GM19463 (cell line): Measurements from ENCODE around the gene DNAJC13.
"Not testable (repeated sequence)": the region's sequence is repeated elsewhere in the genome, so short reads cannot be mapped to it uniquely, and the experiment has no call there.

Experiments
- ATAC-seq: cut with Tn5 transposase; IDR thresholded peaks from one replicate; pipeline ENCODE4 v1.9.1; 2021; ENCODE audit warnings: mild to moderate bottlenecking, moderate library complexity; ENCODE audit not compliant: unreplicated experiment

The DNAJC13 gene

DNA sequence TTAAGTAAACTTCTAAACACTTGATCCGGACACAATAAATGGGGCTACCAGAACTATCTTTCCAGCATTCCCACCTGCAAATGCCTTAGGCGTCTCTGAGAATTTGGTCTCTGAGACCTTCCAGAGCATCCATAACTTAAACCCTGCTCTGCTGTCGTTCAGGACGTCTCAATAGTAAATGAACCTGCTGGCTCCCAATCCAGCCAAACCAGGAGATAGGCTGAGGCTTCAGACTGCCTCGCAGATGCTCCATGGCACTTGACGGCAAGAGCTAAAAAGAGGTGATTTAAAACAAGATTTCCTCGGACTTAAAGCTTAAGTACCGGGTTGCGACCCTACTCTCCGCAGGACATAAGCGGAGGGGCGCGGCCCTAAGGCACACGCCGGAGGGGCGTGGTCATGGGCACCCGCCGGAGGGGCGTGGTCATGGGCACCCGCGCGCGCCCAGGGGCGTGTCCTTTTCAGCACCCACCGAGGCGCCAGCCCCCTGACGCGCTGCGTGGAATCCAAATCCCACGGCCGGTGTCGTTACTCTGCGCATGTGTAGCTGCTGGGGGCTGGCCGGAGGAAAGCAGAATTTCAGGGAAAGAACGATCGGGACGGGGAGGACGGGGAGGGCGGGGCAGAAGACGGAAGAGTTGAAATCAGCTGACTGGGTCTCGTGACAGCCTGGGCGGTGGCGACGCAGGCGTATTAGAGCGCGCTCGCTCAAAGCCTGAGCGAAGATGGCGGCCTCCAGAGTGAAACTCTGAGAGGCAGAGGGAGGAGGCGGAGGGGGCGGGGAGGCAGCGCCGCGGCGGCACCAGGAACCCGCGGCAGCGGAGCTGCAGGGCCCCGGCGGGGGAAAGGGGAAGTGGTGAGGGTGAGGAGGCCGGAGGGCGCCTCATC lies at the start of gene DNAJC13:
Gene DNAJC13 (plus strand): TSS at position 696 of the 888 bp plus-strand sequence. CDS start 17,049 bp downstream, outside the sequence.
- ATAC-seq, result peak; percentile 89

DNA sequence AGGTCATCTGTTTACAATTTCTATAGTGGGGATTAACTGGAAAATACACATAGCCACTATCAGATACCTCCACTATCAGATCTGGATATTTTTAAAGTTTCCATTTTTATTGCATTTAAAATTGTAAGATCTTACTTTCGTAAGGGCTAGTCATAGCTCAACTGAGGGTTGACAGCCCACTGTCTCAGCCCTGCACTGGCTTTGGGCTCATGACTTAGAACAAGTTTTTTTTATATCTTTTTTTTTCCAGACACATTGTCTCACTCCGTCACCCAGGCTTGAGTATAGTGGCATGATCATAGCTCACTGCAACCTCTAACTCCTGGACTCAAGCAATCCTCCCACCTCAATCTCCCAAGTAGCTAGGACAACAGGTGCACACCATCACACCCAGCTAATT lies 48.8 kb upstream of the DNAJC13 start:
- no peak for ATAC-seq

DNA sequence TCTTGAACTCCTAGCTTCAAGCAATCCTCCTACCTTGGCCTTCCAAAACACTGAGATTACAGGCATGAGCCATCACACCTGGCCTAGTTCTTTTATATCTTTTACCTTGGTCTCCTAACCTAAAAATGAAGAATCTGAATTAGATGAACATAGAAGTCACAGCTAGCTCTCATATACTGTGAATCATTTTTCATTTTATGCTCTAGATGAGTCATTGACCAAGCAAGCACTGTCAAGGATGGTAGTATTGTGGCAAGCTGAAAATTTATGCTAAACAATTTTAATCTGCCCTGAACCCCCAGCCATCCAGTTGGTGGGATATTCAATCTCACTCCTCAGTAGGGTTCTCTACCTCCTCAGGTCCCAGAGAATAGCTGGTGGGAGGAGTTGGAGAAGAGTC lies 48.3 kb upstream of the DNAJC13 start:
- no peak for ATAC-seq

DNA sequence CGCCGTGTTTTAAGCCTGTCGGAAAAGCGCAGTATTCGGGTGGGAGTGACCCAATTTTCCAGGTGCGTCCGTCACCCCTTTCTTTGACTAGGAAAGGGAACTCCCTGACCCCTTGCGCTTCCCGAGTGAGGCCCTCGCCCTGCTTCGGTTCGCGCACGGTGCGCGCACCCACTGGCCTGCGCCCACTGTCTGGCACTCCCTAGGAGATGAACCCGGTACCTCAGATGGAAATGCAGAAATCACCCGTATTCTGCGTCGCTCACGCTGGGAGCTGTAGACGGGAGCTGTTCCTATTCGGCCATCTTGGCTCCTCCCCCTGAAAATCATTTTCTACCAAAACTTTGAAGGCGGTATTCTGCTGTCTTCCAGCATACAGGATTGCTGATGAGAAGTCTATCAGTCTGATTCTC lies 40.4 kb upstream of the DNAJC13 start:
- not testable (repeated sequence) for ATAC-seq

DNA sequence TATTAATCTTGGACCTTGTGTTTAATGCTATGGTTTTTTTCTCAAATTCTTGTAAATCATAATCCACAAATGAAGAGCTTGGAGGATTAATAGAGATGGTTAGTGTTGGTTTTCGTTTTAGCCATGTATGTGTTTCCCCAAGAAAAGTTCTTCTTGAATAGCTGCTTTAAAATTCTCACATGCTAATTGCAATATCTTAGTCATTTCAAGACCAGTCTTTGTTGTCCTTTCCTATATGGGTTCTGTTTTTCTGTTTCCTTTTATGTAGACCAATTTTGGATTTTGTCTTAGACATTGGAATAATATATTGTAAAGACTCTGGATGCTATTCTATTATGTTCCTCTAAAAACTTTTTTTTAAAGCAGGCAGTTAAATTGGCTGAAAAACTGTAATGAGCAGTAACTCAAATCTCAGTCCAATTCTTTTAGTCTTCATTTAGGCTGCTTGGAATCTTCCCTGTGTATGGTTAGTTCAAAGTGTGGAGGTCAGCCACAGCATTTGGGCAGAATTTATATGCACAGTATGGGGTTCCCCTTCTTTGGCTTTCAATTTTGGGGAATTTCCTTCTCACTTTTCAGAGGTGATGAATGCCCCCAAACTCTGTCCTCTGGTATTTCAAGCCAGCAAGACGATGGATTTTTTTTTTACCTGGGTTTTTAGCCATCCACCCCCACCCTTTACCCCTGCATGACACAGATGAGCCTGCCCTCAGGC lies 39.1 kb upstream of the DNAJC13 start:
- peak; percentile 48 for ATAC-seq

- ATAC-seq, result no peak
These were observed 38.5 kb upstream of the DNAJC13 start for GRCh38 chr3:132378846-132379245.

DNA sequence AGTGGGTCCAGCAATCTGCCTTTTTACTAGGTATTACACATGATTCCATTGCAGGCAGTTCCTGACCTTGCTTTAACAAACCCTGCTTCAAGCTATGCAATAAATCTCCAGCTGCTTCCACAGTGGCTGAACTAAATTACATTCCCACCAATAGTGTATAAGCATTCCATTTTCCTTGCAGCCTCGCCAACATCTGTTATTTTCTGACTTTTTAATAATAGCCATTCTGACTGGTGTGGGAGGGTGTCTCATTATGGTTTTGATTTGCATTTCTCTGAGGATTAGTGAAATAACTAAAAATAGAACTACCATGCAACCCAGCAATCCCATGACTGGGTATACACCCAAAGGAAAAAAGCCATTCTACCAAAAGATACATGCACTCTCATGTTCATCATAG lies 36.4 kb upstream of the DNAJC13 start:
- no peak for ATAC-seq

DNA sequence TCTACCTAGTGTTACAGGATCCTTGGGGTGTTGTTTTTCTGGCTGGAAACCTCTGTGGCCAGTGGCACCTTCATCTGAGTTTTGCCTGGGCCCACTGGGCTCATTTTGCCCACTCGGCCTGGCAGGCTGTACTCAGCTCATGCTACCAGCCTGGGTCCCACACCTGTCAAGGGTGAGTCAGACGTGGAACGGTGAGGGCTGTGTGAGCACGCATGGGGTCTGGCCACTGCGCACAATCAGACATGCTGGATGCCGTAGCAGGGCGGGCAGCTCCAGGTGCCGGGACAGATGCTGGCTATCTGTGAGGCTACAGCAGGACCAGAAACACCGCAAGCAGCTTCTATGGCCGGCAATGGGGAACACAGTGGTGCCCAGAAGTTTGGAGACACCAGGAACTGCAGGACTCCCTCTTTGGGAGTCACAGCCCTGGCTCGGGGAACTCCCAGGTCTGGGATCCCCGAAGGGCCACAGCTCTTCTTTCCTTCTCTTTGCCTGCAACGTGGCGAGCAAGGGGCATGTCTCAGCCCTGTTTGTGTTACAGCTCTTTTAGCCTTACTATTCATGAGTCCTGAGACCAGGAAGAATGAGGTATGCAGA lies 35.9 kb upstream of the DNAJC13 start:
- no peak for ATAC-seq

DNA sequence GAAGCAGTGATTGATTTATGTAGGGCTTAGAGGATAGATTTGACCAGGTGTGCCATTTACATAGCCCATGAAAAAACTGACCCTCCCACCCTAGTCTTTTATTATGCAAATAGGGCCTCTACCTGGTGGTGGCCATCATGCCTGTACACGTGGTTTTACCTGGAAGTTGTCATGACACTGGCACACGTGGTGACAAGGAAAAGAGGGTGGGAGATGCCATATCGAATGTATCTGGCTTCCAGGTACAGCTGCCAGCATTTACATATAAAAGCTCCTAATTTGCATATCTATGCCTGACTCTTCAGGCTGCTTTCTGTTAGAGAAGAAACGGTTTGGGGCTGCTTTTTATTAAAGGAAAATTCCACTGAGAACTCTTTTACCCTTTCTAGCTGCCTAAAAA lies 35.0 kb upstream of the DNAJC13 start:
- no peak for ATAC-seq

DNA sequence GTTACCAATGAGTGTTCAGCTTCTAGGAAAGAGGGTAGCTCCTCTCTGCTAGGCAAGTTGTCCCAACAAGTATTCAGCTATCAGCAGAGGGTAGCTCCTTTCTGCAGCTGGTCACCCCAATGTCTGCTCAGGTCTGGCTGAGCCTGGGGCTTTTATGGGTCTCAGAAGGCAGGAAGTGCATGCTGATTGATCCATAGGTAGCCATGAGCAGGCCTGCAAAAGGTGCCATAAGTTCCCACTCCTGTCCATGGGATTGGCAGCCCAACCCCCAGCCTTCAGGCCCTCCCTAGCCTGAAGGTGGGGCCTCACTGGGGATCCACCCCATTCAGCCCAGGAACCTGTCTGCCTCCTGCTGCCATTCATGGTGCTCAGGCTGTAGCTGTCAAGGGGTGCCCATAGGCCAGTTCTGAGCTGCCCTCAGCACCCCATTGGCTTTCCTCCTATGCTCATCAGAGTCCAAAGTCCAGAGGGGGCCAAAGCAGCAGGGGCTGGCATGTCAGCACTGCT lies 34.6 kb upstream of the DNAJC13 start:
- no peak for ATAC-seq

- ATAC-seq, result no peak
These were observed 31.0 kb upstream of the DNAJC13 start for GRCh38 chr3:132386259-132386658.

- not testable (repeated sequence) for ATAC-seq
These were observed 24.6 kb upstream of the DNAJC13 start for GRCh38 chr3:132392675-132393074.

- ATAC-seq, result no peak
These were observed 23.0 kb upstream of the DNAJC13 start for GRCh38 chr3:132394320-132394719.

- no peak for ATAC-seq
These were observed 22.2 kb upstream of the DNAJC13 start for GRCh38 chr3:132395126-132395525.

DNA sequence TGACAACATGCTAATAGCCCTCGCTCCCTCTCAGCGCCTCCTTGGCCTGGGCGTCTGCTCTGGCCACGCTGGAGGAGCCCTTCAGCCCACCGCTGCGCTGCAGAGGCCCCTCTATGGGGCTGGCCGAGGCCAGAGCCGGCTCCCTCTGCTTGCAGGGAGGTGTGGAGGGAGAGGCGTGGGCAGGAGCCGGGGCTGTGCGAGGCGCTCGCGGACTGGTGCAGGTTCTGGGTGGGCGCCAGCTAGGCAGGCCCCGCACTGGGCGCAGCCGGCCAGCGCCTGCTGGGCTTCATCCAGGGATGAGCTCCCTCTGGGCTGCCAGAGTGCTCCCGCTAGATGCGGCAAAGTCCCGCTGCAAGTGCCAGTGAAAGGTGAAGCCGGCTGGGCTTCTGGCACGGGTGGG lies 21.0 kb upstream of the DNAJC13 start:
- no peak for ATAC-seq

DNA sequence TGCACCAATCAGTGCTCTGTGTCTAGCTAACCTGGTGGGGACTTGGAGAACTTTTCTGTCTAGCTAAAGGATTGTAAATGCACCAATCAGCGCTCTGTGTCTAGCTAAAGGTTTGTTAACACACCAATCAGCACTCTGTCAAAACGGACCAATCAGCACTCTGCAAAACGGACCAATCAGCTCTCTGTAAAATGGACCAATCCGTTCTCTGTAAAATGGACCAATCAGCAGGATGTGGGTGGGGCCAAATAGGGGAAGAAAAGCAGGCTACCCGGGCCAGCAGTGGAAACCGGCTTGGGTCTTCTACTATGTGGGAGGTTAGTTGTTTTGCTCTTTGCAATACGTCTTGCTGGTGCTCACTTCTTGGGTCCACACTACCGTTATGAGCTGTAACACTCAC lies 20.5 kb upstream of the DNAJC13 start:
- not testable (repeated sequence) for ATAC-seq

- no peak for ATAC-seq
These were observed 18.0 kb upstream of the DNAJC13 start for GRCh38 chr3:132399054-132399929.

DNA sequence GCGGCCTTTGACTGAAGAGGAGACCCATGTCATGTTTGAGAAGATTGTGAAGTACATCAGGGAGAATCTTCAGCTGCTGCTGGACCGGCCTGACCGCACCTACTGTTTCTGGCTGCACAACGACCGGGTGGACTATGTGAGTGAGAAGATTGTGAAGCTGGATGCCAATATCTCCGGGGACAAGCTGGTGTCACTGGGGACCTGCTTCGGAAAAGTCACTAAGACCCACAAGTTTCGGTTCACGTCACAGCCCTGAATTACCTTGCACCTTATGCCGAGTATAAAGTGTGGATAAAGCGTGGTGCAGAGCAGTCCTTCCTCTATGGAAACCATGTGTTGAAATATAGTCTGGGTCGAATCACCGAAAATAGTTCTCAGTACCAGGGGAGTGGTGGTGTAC lies 16.0 kb upstream of the DNAJC13 start:
- ATAC-seq, result no peak

GRCh38 chr3:132404276-132404675 lies 13.0 kb upstream of the DNAJC13 start:
- no peak for ATAC-seq

DNA sequence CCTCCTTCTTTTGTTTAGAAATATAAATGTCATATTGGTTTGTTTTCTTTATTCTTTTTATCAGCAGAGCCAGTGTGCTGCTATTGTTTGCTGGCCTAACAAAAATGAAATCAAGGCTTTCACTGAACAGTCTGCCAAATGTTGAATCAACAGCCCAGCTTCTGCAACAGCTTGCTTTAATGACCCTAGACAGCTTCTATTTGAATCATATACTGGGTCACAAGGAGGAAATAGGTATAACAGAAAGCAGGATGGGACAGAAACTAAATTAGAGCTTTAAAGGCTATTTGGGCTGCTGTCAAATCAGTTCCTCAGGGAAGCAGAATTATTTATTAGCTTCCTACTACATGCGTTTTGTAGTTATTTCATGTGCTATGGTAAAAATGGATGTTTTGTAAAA lies 12.1 kb upstream of the DNAJC13 start:
- ATAC-seq, result no peak
